NCI-H1930 (cell line): ENCODE results near the gene NRP2.

Experiments used
- DNase-seq, 2 experiments: peaks; one replicate each; lab custom pipeline; 2025; lab: John Stamatoyannopoulos, UW

NRP2 gene

DNA sequence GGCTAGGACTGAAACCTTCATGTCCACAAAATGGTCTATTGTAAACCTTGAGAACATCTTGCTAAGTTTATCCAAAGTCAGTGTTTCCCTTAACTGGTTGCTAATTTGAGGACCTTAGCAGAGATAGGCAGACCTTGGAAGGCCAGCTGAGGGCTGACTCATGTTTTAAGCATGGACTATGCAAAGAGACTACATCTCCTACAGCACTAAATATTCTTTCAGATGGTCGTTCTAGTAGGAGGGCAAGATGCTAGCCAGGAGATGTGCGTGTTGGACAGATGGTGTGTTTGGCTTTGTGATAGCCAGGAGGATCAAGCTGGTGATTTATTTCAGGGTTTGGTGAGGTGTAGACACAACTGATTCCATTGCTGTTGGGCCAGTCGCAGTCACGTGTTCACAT is 75.8 kb downstream of the NRP2 start:
- no peak for DNase-seq

- DNase-seq: no peak
Observed at GRCh38 chr2:205758500-205758899, 76.2 kb downstream of the NRP2 start.

DNA sequence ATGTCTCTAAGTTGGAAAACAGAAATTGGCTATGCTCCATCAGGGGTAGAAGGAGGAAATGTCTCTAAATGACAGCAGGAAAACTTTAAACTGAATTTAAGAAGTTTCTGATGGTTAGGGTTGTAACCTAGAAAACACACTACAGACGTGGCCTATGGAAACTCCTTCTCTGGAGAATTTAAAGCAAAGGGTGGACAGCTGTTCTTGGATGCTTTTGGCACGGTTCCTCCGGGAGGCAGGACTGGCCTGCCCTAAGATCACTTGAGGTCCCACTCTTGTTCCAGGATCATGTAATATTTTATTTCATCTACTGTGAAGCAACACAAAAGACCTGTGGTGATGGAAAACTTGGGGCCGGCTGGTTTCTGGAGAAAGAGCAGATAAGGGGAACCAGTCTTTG is 77.0 kb downstream of the NRP2 start:
- no peak for DNase-seq

DNA sequence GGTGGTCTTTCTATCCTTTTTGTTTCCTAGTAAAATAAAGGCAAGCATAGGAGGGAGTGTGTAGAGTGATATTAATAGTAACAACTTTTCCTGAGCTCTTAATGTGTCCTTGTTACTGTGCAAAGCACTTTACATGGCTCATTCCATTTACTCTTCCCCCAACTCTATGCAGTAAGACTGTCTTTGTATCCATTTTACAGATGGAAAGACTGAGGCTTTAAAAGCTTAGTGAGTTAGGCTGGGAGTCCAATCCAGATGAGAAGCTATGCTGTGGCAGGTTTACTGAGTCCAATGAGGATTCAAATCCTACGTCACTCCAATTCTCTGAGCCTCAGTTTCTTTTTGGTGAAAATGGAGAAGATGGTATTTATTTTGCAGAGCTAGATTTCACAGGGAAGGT is 77.4 kb downstream of the NRP2 start:
- no peak for DNase-seq

DNA sequence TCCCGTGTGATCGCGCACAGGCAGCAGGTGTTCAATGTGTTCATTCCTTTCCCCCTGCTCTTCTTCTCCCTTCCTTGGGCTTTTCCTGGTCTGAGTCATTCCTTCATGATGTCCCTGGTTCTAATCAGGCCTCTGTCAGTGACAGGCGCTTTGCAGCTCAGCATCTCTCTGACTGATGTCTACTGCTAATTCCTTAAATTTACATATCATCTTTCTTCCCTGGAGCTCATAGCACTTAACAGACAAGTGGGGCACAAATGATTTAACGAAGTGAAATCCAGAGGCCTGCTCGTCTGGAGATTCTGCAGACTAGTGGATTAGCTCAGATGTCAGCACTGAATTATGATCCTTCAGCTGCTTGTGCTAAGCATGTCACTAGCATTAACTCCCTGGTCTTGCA is 77.9 kb downstream of the NRP2 start:
- no peak for DNase-seq

DNA sequence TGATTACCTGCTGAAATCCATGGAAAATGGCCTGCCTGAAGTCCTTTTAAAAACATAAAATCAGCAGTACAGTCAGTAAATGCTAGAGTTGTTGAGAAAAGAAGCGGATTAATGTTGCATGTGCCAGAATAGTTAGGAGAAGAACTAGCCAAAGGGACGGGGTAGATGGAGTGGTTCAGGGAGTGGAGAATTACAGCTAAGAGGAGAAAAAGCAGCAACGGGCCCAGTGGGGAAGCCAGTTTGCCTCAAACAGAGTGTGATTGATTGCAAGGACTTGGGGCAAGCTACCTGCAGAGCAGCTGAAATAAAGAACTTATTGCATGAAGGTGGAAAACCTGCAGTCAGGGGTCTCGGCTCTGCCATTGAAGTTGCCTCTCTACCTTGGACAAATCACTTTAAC is 79.1 kb downstream of the NRP2 start:
- DNase-seq: no peak

GRCh38 chr2:205762881-205763280 is 80.6 kb downstream of the NRP2 start:
- DNase-seq: no peak

GRCh38 chr2:205763708-205764211 is 81.5 kb downstream of the NRP2 start:
- DNase-seq: no peak

GRCh38 chr2:205764270-205764746 is 82.0 kb downstream of the NRP2 start:
- no peak for DNase-seq

DNA sequence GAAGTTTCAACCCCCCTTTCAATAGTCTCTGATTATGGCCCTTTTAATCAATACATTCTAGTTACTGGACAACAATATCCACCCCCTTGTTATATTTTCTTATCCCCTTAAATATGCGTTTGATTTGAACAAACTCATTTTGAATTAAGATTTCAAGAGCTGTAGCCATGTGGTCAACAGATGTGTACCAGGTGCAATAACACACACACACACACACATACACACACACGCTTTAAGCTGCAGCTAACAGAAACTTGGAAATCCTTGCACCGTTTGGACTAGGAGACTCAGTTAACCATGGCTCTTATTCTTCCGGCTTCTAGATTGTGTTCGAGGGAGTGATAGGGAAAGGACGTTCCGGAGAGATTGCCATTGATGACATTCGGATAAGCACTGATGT is 82.8 kb downstream of the NRP2 start:
- DNase-seq: no peak

GRCh38 chr2:205766779-205767359 is 84.6 kb downstream of the NRP2 start:
- DNase-seq: peak; percentile 11 to 32

- no peak for DNase-seq
Observed at GRCh38 chr2:205767617-205768016, 85.3 kb downstream of the NRP2 start.

DNA sequence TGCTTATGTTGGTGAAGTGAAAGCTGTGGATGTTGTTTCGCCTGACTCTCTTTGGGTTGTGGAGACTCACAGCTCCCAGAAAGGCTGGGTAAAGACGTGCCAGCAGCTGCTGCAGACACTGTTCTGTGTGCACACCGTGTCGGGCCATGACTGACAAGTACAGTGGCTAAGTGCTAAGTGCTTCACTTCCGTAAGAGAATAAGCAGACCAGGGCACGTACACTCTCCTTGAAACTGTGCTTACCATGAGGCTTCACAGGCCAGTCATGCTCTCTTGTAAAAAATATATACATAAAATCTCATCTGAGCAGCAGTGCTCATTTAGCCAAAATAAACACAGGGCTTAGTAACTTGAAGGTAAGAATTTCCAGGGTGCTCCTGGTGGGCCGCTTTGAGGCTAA is 86.0 kb downstream of the NRP2 start:
- DNase-seq: no peak

DNA sequence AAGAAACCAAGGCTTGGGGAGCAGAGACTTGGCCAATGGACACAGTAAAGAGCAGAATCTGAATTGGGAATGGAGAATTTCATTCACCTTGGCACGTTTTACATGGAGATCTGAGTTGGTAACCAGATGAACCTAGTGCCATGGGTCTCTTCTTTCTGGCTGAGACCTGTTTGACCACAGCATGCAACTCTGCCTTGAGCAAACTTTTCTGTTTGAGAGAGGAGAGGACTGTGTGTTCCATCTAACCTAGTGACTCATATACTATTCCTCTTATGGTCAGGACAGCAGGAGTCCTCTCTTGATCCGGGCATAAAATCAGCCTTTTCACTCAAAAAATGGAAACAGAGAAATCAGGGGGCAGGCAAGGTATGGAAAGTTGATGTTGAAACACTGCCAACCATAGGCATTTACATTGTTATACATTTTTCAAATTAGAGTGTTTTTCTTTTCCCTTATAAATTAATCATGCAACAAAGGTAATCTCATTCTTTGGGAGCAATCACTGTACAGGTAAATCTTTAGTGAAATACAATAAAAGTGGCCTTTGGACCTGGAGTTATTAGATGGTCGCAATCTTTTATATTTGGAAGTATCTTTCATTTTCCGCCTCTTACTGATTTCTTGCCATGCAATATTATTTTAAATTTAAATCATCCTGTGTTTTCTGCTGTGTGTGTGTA is 86.7 kb downstream of the NRP2 start:
- no peak for DNase-seq

GRCh38 chr2:205769495-205769850 is 87.2 kb downstream of the NRP2 start:
- no peak for DNase-seq

GRCh38 chr2:205769879-205770278 is 87.6 kb downstream of the NRP2 start:
- no peak for DNase-seq

- DNase-seq: no peak
Observed at GRCh38 chr2:205770577-205770976, 88.3 kb downstream of the NRP2 start.

DNA sequence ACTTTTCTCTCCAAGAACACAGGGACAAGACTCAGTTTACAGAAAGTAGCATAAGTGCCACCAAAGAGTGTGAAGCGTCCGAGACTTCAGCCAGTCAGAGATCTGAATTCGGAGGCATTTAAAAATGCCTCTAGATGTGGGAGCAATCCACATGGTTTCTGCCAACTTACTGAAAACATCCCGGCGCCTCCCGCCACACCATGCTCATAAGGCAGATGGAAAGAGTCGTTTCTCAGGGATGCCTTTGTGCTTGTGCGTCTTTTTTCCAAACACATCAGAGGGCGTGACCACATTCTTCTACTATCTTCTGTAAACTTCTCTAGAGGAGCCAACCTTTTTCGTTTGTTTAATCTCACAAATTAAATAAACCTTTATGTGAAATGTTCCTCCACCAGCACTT is 88.7 kb downstream of the NRP2 start:
- no peak for DNase-seq

DNA sequence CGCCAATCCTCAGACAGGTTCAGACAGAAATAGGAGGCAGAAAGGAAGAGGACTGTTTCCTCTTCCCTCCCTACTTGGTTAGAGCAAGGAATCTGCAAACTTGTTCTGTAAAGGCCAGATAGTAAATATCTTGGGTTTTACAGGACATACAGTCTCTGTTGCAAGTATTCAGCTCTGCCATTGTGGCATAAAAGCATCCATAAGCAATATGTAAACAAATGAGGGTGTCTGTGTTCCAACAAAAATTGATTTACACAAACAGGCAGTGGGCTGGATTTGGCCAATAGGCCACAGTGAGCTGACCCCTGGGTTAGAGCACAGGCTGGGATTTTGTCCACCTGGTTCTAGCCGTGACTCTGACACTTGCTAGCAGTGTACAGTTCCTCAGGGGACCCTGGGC is 89.4 kb downstream of the NRP2 start:
- DNase-seq: no peak

DNA sequence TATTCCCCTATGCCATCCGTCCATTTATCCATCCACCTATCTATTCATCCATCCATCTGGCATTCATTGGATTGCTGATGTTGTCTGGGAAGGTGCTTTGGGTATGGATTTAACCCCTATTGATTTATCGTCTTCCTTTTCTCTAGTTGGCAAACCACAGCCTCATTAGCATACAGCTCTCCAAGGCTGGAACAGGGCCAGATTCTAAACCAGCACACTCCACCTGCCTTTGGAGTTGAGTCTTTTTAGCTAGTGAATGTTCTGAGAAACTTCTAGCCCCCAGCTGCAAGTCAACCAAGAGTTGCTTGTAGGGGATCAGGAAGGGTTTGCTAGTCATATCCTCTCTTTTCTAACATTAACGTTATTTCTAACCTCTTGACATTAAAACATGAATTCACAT is 90.7 kb downstream of the NRP2 start:
- no peak for DNase-seq

- no peak for DNase-seq
Observed at GRCh38 chr2:205773989-205774388, 91.7 kb downstream of the NRP2 start.

DNA sequence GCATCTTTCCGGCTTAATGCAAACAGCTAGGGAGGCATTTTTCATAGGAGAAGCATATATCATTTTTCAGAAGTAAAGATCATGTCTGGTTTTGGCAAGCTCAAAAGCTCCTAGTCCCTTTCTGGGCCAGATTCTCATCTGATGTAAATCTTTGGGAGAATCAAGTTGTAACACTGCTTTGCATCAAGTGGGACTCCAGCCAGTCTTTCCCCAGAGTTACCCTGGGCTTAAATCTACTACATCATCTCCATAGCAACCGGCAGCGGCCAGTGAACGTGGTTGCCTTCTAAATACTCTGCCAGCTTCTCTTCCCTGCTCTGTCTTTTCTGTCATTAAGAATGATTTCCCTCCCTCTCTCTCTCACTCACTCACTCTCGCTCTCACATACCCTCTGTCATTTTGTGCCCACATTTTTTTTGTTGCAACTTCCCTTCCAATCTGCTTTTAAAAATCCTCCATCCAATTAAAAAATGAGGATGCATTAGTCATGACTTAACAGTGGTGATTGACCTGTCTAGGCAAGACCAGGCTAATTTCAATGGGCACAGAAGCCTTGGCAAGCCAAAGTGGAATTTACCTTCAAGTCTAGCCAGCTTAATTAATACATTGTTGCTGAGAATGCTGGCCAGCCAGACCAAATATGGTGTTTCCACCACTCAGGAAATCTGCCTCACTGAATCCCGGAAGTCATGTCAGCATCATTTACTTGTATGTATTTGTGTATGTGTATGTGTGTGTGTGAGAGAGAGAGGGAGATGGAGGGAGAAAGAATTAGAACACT is 93.0 kb downstream of the NRP2 start:
- no peak for DNase-seq

DNA sequence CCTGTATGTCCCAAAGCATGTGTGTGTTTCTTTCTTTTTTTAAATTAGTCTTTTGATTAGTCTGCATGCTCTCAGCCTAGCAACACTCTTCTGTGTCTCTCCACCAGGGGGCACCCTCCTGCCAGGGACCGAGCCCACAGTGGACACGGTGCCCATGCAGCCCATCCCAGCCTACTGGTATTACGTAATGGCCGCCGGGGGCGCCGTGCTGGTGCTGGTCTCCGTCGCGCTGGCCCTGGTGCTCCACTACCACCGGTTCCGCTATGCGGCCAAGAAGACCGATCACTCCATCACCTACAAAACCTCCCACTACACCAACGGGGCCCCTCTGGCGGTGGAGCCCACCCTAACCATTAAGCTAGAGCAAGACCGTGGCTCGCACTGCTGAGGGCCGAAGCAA is 93.8 kb downstream of the NRP2 start:
- no peak for DNase-seq
